ENCODE measurements around the gene LRRFIP2. TPM values are rescaled to one million over a fixed set of nuclear protein-coding genes. Genes with fewer than 3 reads are reported as not detected.

Gene LRRFIP2
- total RNA-seq, 1 donor from 2014 or later, result 104 TPM

- peak; percentile 33 for DNase-seq (ENCODE audit: low read depth)
Measured at GRCh38 chr3:37115446-37115845, 58.9 kb downstream of the LRRFIP2 start.

- DNase-seq (ENCODE audit: low read depth), result peak; percentile 53
Measured at GRCh38 chr3:37114251-37115145, 59.9 kb downstream of the LRRFIP2 start.

- no peak for DNase-seq (ENCODE audit: low read depth)
Measured at GRCh38 chr3:37112987-37113386, 61.4 kb downstream of the LRRFIP2 start.

GRCh38 chr3:37111199-37111598 is 63.2 kb downstream of the LRRFIP2 start:
- no peak for DNase-seq (ENCODE audit: low read depth)

- DNase-seq (ENCODE audit: low read depth), result no peak
Measured at GRCh38 chr3:37107846-37108245, 66.5 kb downstream of the LRRFIP2 start.

- DNase-seq (ENCODE audit: low read depth), result no peak
Measured at GRCh38 chr3:37103103-37103808, 71.1 kb downstream of the LRRFIP2 start.

GRCh38 chr3:37100411-37100810 is 74.0 kb downstream of the LRRFIP2 start:
- DNase-seq (ENCODE audit: low read depth), result no peak

GRCh38 chr3:37099469-37099868 is 74.9 kb downstream of the LRRFIP2 start:
- no peak for DNase-seq (ENCODE audit: low read depth)

- DNase-seq (ENCODE audit: low read depth), result no peak
Measured at GRCh38 chr3:37098884-37099283, 75.5 kb downstream of the LRRFIP2 start.

- DNase-seq (ENCODE audit: low read depth), result peak; percentile 45
Measured at GRCh38 chr3:37097776-37098175, 76.6 kb downstream of the LRRFIP2 start.

GRCh38 chr3:37096975-37097374 is 77.4 kb downstream of the LRRFIP2 start:
- DNase-seq (ENCODE audit: low read depth), result no peak

- peak; percentile 22 for DNase-seq (ENCODE audit: low read depth)
Measured at GRCh38 chr3:37096288-37096687, 78.1 kb downstream of the LRRFIP2 start.

- DNase-seq (ENCODE audit: low read depth), result no peak
Measured at GRCh38 chr3:37094636-37095035, 79.7 kb downstream of the LRRFIP2 start.

- DNase-seq (ENCODE audit: low read depth), result no peak
Measured at GRCh38 chr3:37093481-37093880, 80.9 kb downstream of the LRRFIP2 start.

GRCh38 chr3:37092484-37092883 is 81.9 kb downstream of the LRRFIP2 start:
- DNase-seq (ENCODE audit: low read depth), result no peak

GRCh38 chr3:37087870-37088269 is 86.5 kb downstream of the LRRFIP2 start:
- DNase-seq (ENCODE audit: low read depth), result no peak

GRCh38 chr3:37086918-37087317 is 87.5 kb downstream of the LRRFIP2 start:
- no peak for DNase-seq (ENCODE audit: low read depth)

- DNase-seq (ENCODE audit: low read depth), result no peak
Measured at GRCh38 chr3:37082317-37082716, 92.1 kb downstream of the LRRFIP2 start.

GRCh38 chr3:37075955-37076354 is 98.4 kb downstream of the LRRFIP2 start:
- DNase-seq (ENCODE audit: low read depth), result no peak

GRCh38 chr3:37074178-37074577 is 100.2 kb downstream of the LRRFIP2 start:
- DNase-seq (ENCODE audit: low read depth), result peak; percentile 33

- DNase-seq (ENCODE audit: low read depth), result no peak
Measured at GRCh38 chr3:37072892-37073291, 101.5 kb downstream of the LRRFIP2 start.

- DNase-seq (ENCODE audit: low read depth), result no peak
Measured at GRCh38 chr3:37071921-37072320, 102.5 kb downstream of the LRRFIP2 start.

- DNase-seq (ENCODE audit: low read depth), result peak; percentile 79
Measured at GRCh38 chr3:37068031-37068430, 106.4 kb downstream of the LRRFIP2 start.
